ENCODE measurements around the gene TSPAN5.

DNA sequence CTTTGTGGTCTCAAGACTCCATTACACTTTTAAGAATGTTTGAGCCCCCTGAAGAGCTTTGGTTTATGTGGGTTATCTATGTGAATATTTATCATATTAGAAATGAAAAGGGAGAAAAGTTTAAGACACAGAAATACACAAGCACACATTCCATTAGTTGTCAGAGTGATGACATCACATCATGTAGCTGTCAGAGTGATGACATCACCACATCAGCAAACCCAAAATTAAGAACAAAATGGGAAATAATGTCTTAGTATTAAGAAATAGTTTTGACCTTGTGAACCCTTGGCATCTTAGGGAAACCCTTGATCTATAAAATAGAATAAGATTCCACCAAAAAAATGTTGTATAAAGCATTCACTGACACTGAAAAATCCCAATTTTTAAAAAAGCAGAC lies 195.9 kb downstream of the TSPAN5 start:
- no peak for TF ChIP-seq EP300 (IDR thresholded peaks at IDR 0.05; ENCODE audit: borderline replicate concordance in 1 of 2, low read depth in 1 of 2, low read length in 1 of 2)
- no peak for TF ChIP-seq FOSL2 (IDR thresholded peaks at IDR 0.05; ENCODE audit: borderline replicate concordance, low read depth)
- TF ChIP-seq FOXM1 (IDR thresholded peaks at IDR 0.05; ENCODE audit: low read depth), result no peak
- TF ChIP-seq, protein P1, sequence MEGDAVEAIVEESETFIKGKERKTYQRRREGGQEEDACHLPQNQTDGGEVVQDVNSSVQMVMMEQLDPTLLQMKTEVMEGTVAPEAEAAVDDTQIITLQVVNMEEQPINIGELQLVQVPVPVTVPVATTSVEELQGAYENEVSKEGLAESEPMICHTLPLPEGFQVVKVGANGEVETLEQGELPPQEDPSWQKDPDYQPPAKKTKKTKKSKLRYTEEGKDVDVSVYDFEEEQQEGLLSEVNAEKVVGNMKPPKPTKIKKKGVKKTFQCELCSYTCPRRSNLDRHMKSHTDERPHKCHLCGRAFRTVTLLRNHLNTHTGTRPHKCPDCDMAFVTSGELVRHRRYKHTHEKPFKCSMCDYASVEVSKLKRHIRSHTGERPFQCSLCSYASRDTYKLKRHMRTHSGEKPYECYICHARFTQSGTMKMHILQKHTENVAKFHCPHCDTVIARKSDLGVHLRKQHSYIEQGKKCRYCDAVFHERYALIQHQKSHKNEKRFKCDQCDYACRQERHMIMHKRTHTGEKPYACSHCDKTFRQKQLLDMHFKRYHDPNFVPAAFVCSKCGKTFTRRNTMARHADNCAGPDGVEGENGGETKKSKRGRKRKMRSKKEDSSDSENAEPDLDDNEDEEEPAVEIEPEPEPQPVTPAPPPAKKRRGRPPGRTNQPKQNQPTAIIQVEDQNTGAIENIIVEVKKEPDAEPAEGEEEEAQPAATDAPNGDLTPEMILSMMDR (IDR thresholded peaks at IDR 0.05), result no peak
- TF ChIP-seq, protein P2, sequence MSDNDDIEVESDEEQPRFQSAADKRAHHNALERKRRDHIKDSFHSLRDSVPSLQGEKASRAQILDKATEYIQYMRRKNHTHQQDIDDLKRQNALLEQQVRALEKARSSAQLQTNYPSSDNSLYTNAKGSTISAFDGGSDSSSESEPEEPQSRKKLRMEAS (IDR thresholded peaks at IDR 0.05; ENCODE audit: low read depth), result no peak
- TF ChIP-seq, protein P3, sequence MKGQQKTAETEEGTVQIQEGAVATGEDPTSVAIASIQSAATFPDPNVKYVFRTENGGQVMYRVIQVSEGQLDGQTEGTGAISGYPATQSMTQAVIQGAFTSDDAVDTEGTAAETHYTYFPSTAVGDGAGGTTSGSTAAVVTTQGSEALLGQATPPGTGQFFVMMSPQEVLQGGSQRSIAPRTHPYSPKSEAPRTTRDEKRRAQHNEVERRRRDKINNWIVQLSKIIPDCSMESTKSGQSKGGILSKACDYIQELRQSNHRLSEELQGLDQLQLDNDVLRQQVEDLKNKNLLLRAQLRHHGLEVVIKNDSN (IDR thresholded peaks at IDR 0.05; ENCODE audit: borderline replicate concordance, low read depth), result no peak
- no peak for TF ChIP-seq SIN3A (IDR thresholded peaks at IDR 0.05; ENCODE audit: borderline replicate concordance, low read depth, low read length)
- TF ChIP-seq GABPA (IDR thresholded peaks at IDR 0.05; ENCODE audit: low read depth), result no peak
- no peak for TF ChIP-seq JUND (IDR thresholded peaks at IDR 0.05)
- TF ChIP-seq, protein P4, sequence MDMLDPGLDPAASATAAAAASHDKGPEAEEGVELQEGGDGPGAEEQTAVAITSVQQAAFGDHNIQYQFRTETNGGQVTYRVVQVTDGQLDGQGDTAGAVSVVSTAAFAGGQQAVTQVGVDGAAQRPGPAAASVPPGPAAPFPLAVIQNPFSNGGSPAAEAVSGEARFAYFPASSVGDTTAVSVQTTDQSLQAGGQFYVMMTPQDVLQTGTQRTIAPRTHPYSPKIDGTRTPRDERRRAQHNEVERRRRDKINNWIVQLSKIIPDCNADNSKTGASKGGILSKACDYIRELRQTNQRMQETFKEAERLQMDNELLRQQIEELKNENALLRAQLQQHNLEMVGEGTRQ (IDR thresholded peaks at IDR 0.05; ENCODE audit: borderline replicate concordance, low read depth, low read length), result no peak
- TF ChIP-seq CHD2 (IDR thresholded peaks at IDR 0.05; ENCODE audit: low read length, partially characterized antibody), result no peak
- TF ChIP-seq POLR2AphosphoS5 (IDR thresholded peaks at IDR 0.05; ENCODE audit: low read depth, low read length), result no peak

Measured in SK-N-SH (cell line).